ENCODE measurements around the gene MTHFD2L.

The MTHFD2L gene

GRCh38 chr4:74258963-74259362, 101.0 kb downstream of the MTHFD2L start:
- no peak for DNase-seq

- DNase-seq: no peak
Measured at GRCh38 chr4:74260036-74260435, 102.1 kb downstream of the MTHFD2L start.

GRCh38 chr4:74262522-74262921, 104.6 kb downstream of the MTHFD2L start:
- DNase-seq: peak; percentile 20

GRCh38 chr4:74263551-74263950, 105.6 kb downstream of the MTHFD2L start:
- no peak for DNase-seq

- DNase-seq: no peak
Measured at GRCh38 chr4:74266081-74266480, 108.2 kb downstream of the MTHFD2L start.

- DNase-seq: peak; percentile 65
Measured at GRCh38 chr4:74267998-74268606, 110.2 kb downstream of the MTHFD2L start.

- DNase-seq: no peak
Measured at GRCh38 chr4:74268643-74269042, 110.7 kb downstream of the MTHFD2L start.

GRCh38 chr4:74278490-74278889, 120.6 kb downstream of the MTHFD2L start:
- no peak for DNase-seq

- no peak for DNase-seq
Measured at GRCh38 chr4:74279716-74280115, 121.8 kb downstream of the MTHFD2L start.

- no peak for DNase-seq
Measured at GRCh38 chr4:74282926-74283325, 125.0 kb downstream of the MTHFD2L start.

- no peak for DNase-seq
Measured at GRCh38 chr4:74283614-74284013, 125.7 kb downstream of the MTHFD2L start.

- no peak for DNase-seq
Measured at GRCh38 chr4:74284053-74284452, 126.1 kb downstream of the MTHFD2L start.

GRCh38 chr4:74287164-74287563, 129.2 kb downstream of the MTHFD2L start:
- no peak for DNase-seq

- no peak for DNase-seq
Measured at GRCh38 chr4:74287791-74288190, 129.9 kb downstream of the MTHFD2L start.

GRCh38 chr4:74291471-74291870, 133.6 kb downstream of the MTHFD2L start:
- no peak for DNase-seq

- DNase-seq: no peak
Measured at GRCh38 chr4:74292111-74292870, 134.4 kb downstream of the MTHFD2L start.

GRCh38 chr4:74293558-74293957, 135.6 kb downstream of the MTHFD2L start:
- no peak for DNase-seq

- no peak for DNase-seq
Measured at GRCh38 chr4:74294681-74295080, 136.8 kb downstream of the MTHFD2L start.

- DNase-seq: no peak
Measured at GRCh38 chr4:74297539-74297938, 139.6 kb downstream of the MTHFD2L start.

- DNase-seq: no peak
Measured at GRCh38 chr4:74304095-74304625, 146.2 kb downstream of the MTHFD2L start.

- DNase-seq: no peak
Measured at GRCh38 chr4:74305000-74305399, 147.1 kb downstream of the MTHFD2L start.

- no peak for DNase-seq
Measured at GRCh38 chr4:74307170-74307569, 149.3 kb downstream of the MTHFD2L start.

GRCh38 chr4:74308215-74308614, 150.3 kb downstream of the MTHFD2L start, which contains the start of gene EPGN:
Gene EPGN, plus strand, starts transcription at chr4:74308470. Its CDS starts 64 bp downstream, at chr4:74308534.
- DNase-seq: no peak

GRCh38 chr4:74309223-74309622, 151.3 kb downstream of the MTHFD2L start:
- no peak for DNase-seq

All from NCI-H69 (cell line).